NK-92 (cell line): Measurements from ENCODE around the gene PPP1R14B.
A peak's percentile ranks its signal among the peaks of the same experiment; 100 is the strongest.

ENCODE experiments used
- DNase-seq: peaks from one replicate; lab custom pipeline; 2025; ENCODE audit not compliant: unreplicated experiment; lab: John Stamatoyannopoulos, UW

PPP1R14B gene

DNA sequence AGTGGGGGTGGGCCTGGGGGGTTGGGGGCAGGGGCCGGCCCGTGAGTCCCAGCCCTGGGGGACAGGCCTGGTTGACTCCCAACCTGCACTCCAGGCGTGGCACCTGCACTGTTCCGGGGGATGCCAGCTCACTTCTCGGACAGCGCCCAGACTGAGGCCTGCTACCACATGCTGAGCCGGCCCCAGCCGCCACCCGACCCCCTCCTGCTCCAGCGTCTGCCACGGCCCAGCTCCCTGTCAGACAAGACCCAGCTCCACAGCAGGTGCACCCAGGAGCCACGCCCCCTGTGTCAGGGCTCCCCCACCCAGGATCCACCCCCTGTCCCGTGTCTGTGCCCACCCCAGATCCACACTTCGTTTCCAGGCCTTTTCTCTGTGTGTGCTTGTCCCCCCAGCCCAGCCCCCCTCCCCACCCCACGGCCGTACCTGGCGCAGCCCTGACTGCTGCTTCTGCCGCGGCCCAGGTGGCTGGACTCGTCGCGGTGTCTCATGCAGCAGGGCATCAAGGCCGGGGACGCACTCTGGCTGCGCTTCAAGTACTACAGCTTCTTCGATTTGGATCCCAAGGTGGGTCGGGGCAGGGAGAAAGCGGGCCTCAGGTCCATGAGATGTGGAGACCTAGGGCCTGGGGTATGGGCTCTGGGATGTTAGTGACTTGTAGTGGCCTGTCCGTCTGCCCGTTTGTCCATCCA is 35.4 kb downstream of the PPP1R14B start:
- DNase-seq, result no peak

- DNase-seq, result no peak
These were observed 36.3 kb downstream of the PPP1R14B start for GRCh38 chr11:64210301-64211020.

DNA sequence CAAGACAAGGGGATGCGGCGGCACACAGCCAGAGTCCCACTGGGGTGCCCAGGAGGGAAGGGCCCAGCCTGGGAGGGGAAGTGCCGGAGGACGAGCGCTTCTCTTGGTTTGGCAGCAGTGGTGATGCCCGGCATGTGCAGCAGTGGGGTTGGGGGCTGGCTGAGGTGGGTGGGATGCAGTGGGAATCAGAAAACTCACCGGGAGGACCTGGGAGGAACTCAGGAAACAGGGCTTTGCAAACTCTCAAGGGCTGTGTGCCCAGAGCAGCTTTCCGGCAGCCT is 37.2 kb downstream of the PPP1R14B start:
- DNase-seq, result no peak

GRCh38 chr11:64208796-64209562 is 37.8 kb downstream of the PPP1R14B start:
- DNase-seq, result no peak

GRCh38 chr11:64208086-64208795 is 38.5 kb downstream of the PPP1R14B start:
- no peak for DNase-seq

- DNase-seq, result no peak
These were observed 39.3 kb downstream of the PPP1R14B start for GRCh38 chr11:64207256-64208085.

DNA sequence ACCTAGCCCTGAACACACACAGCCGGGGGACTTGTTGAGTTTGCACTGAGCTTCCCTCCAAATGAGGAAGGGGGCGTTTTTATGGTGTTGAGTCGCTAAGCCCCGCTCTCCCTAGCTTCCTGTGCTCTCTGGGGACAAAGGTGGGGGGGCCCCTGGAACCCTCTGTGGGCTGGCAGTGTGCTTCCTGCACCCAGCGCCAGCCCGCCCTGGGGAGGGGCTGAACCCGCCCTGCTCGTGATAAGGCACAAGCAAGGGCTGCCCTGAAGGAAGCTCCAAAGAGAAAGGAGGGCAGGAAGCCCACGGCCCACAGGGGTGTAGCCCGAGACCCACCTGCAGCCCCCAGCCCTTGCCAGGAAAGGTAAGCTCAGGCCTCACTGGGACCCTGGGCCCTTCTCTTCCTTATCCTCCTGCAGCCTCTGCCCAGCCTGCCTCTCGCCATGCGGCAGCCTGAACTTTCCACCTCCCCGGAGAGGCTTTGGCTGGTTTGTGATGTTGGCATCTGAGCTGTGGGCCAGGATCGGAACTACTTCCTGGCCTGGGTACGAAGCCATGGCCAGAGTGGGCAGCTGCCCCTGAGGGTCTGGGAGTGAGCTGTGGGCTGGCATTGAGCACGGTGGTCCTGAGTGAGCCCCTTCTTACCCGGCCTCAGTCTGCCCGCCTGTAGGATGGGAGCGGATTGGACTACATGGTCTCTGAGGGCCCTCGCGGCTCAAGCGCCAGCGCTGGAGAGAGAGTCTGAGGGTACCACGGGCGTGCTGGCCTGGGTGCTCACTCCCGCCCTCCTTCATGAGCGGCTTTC is 40.1 kb downstream of the PPP1R14B start, which contains the start of gene FERMT3:
Gene FERMT3 (plus strand): TSS at position 265 of the 799 bp plus-strand sequence. CDS start 644 bp downstream, outside the sequence.
- no peak for DNase-seq

- DNase-seq, result peak; percentile 42
These were observed 42.2 kb downstream of the PPP1R14B start for GRCh38 chr11:64204464-64204989.

- no peak for DNase-seq
These were observed 42.7 kb downstream of the PPP1R14B start for GRCh38 chr11:64204080-64204440.

- DNase-seq, result no peak
These were observed 43.2 kb downstream of the PPP1R14B start for GRCh38 chr11:64203421-64204079.

DNA sequence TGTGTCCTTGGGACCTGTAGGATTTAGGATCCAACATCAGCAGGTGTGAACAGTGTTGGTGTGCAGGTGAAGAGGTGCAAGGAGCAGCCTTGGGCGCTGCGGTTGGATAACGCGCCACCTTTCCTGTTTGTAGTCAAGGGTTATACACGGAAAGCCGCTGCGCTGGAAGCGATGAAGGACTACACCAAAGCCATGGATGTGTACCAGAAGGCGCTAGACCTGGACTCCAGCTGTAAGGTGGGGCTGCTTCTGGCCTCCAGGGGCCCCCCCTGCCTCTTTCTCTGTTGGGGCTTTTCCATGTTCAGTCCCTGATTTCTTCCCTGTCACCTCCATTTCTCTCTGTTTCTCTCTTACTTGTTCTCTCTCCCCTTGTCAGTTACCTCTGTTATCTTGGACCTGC is 43.8 kb downstream of the PPP1R14B start:
- no peak for DNase-seq

DNA sequence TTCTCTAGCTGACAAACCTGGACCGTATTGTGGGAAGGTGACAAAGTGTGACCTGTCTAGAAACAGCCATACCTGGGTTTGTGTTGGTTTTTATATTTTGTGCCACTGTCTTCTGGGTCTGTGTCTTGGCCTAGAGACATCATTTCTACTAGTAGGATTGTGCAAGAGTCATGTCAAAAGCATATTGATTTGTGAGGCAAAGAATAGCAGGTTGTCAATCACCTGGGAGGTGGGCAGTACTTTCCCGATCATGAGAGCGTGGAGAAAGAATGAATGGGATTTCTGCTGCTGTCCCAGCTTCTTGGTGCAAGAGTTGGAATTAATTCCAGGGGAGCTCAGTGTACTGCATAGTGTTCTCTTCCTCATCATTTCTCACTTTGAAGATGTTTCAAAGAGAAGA is 45.2 kb downstream of the PPP1R14B start:
- DNase-seq, result no peak

- no peak for DNase-seq
These were observed 48.2 kb downstream of the PPP1R14B start for GRCh38 chr11:64198511-64198910.

- no peak for DNase-seq
These were observed 50.1 kb downstream of the PPP1R14B start for GRCh38 chr11:64196626-64197025.
